Activated B cell treated with CpG ODN at 0.5 μM for 24 hours (primary cell): ENCODE results near the gene RBFOX2. TPM values are rescaled to one million over a fixed set of nuclear protein-coding genes. Genes with fewer than 3 reads are reported as not detected.

ENCODE experiments used
- ATAC-seq: fragments of 200-7000 bp; cut with Tn5 transposase; one replicate; pipeline ENCODE4 v1.10.0; 2021; ENCODE audit warnings: low read depth, mild to moderate bottlenecking, moderate library complexity
- CTCF ChIA-PET: fragments of 350-600 bp; sonication (Branson Sonifier 250); formaldehyde crosslinking; loops from one replicate; lab custom pipeline; 2021; ENCODE audit warnings: antibody characterized with exemption; lab: Charles Lee
- POLR2A ChIA-PET: fragments of 350-600 bp; sonication (Branson Sonifier 250); formaldehyde crosslinking; loops from one replicate; lab custom pipeline; 2021; ENCODE audit warnings: antibody characterized with exemption; lab: Charles Lee
- DNase-seq: peaks from one replicate; pipeline ENCODE4 v3.0.0; 2022
- H3K27ac Mint-ChIP-seq: one replicate; pipeline ENCODE4 v1.8.0; 2020; ENCODE audit warnings: mixed read lengths
- H3K27me3 Mint-ChIP-seq: one replicate; pipeline ENCODE4 v1.8.0; 2021; ENCODE audit warnings: mixed read lengths
- H3K36me3 Mint-ChIP-seq: one replicate; pipeline ENCODE4 v1.8.0; 2021; ENCODE audit warnings: low read depth, mixed read lengths
- H3K4me1 Mint-ChIP-seq: one replicate; pipeline ENCODE4 v1.8.0; 2021; ENCODE audit warnings: mixed read lengths
- H3K4me3 Mint-ChIP-seq: one replicate; pipeline ENCODE4 v1.8.0; 2020; ENCODE audit warnings: mild to moderate bottlenecking, mixed read lengths
- H3K9me3 Mint-ChIP-seq: one replicate; pipeline ENCODE4 v1.8.0; 2020; ENCODE audit warnings: mixed read lengths
- CTCF ChIP-seq: fragments of 200-600 bp; IDR thresholded peaks from one replicate; pipeline ENCODE4 v1.8.0; 2022; ENCODE audit warnings: antibody characterized with exemption, mild to moderate bottlenecking
- intact Hi-C: fragments of 100-400 bp; cut with micrococcal nuclease; formaldehyde crosslinking; loops from one replicate; pipeline ENCODE4 v1.15.1; 2024
- total RNA-seq: library from RNA; stranded (reverse); gene quantifications from 2 replicates; pipeline ENCODE4 v1.2.3, GENCODE V29; 2022

RBFOX2 gene
- total RNA-seq, 1 donor from 2014 or later, result not detected

- Mint-ChIP-seq H3K36me3 (no peaks in the 10 kb centered on the region), H3K9me3 (no peaks in the 10 kb centered on the region), H3K27ac (no peak overlapping the region), H3K27me3 (peaks cover 57% of the 10 kb centered on the region), H3K4me1 (peaks cover 3% of the 10 kb centered on the region), H3K4me3 (no peak overlapping the region)
- intact Hi-C loops, result no loop called here
- ChIA-PET POLR2A (no interaction called here), CTCF (no interaction called here)
- ATAC-seq (no peak), DNase-seq (no peak)
- no peak for TF ChIP-seq CTCF
Observed at GRCh38 chr22:35732116-35732515, 296.5 kb downstream of the RBFOX2 start.

- no peak for TF ChIP-seq CTCF
- CTCF ChIA-PET, result no interaction called here
- intact Hi-C loops, result no loop called here
- H3K27ac Mint-ChIP-seq, result no peak overlapping the region
- H3K27me3 Mint-ChIP-seq, result peaks cover 59% of the 10 kb centered on the region
- H3K9me3 Mint-ChIP-seq, result no peaks in the 10 kb centered on the region
- DNase-seq (no peak), ATAC-seq (no peak)
- H3K4me1 Mint-ChIP-seq, result peaks cover 3% of the 10 kb centered on the region
- no peaks in the 10 kb centered on the region for H3K36me3 Mint-ChIP-seq
- no peak overlapping the region for H3K4me3 Mint-ChIP-seq
- POLR2A ChIA-PET, result no interaction called here
Observed at GRCh38 chr22:35731321-35731720, 297.3 kb downstream of the RBFOX2 start.

- ChIA-PET CTCF (no interaction called here), POLR2A (no interaction called here)
- H3K27ac Mint-ChIP-seq, result no peak overlapping the region
- H3K4me3 Mint-ChIP-seq, result no peak overlapping the region
- ATAC-seq (no peak), DNase-seq (no peak)
- H3K4me1 Mint-ChIP-seq, result peaks cover 3% of the 10 kb centered on the region
- no peak for TF ChIP-seq CTCF
- no peaks in the 10 kb centered on the region for H3K36me3 Mint-ChIP-seq
- intact Hi-C loops, result no loop called here
- peaks cover 55% of the 10 kb centered on the region for H3K27me3 Mint-ChIP-seq
- no peaks in the 10 kb centered on the region for H3K9me3 Mint-ChIP-seq
Observed at GRCh38 chr22:35729309-35729698, 299.3 kb downstream of the RBFOX2 start.

- TF ChIP-seq CTCF, result no peak
- no peaks in the 10 kb centered on the region for H3K9me3 Mint-ChIP-seq
- intact Hi-C loops, result no loop called here
- DNase-seq, result no peak
- ChIA-PET CTCF (no interaction called here), POLR2A (no interaction called here)
- no peak for ATAC-seq
- H3K4me1 Mint-ChIP-seq, result peaks cover 3% of the 10 kb centered on the region
- H3K27me3 Mint-ChIP-seq, result peaks cover 55% of the 10 kb centered on the region
- no peaks in the 10 kb centered on the region for H3K36me3 Mint-ChIP-seq
- no peak overlapping the region for H3K27ac Mint-ChIP-seq
- no peak overlapping the region for H3K4me3 Mint-ChIP-seq
Observed at GRCh38 chr22:35728639-35729308, 299.9 kb downstream of the RBFOX2 start.

- ATAC-seq (no peak), DNase-seq (no peak)
- no peaks in the 10 kb centered on the region for H3K9me3 Mint-ChIP-seq
- intact Hi-C loops, result no loop called here
- H3K4me3 Mint-ChIP-seq, result no peak overlapping the region
- H3K4me1 Mint-ChIP-seq, result peaks cover 3% of the 10 kb centered on the region
- ChIA-PET POLR2A (no interaction called here), CTCF (no interaction called here)
- H3K27me3 Mint-ChIP-seq, result peaks cover 50% of the 10 kb centered on the region
- TF ChIP-seq CTCF, result no peak
- H3K27ac Mint-ChIP-seq, result no peak overlapping the region
- no peaks in the 10 kb centered on the region for H3K36me3 Mint-ChIP-seq
Observed at GRCh38 chr22:35727436-35727835, 301.2 kb downstream of the RBFOX2 start.
